K562 (cell line): ENCODE measurements around the gene RANGAP1. TPM values are rescaled to one million over a fixed set of nuclear protein-coding genes. Genes with fewer than 3 reads are reported as not detected.

ENCODE experiments used
- ATAC-seq: fragments of 200-7000 bp; cut with Tn5 transposase; 3 replicates; pipeline ENCODE4 v1.9.1; 2020; ENCODE audit warnings: moderate library complexity
- BruUV-seq: library from RNA; stranded (reverse); fragments of 400-500 nt; replicated peaks from 2 replicates; lab custom pipeline; 2021; lab: Mats Ljungman, UMichigan
- CTCF ChIA-PET: fragments of 300-600 bp; formaldehyde crosslinking; extraction: SDS; loops from one replicate; lab custom pipeline; 2021; ENCODE audit warnings: low intra/inter-chr PET ratio; lab: Yijun Ruan, JAX
- POLR2A ChIA-PET: fragments of 300-600, 350-650 bp; sonication (Branson Sonifier 250); formaldehyde crosslinking; extraction: SDS; loops from one replicate; lab custom pipeline; 2021; ENCODE audit warnings: antibody characterized with exemption, inconsistent platforms; lab: Yijun Ruan, JAX
- DNase-seq, 4 experiments: peaks; one replicate each; pipeline versions ENCODE4 v3.0.0 to v3.0.0-alpha.2; 2011 to 2018; ENCODE audit warnings: low spot score in 3 of 4, mixed read lengths in 3 of 4; ENCODE audit errors: extremely low read depth in 1 of 4
- FAIRE-seq: peaks from 2 replicates; lab custom pipeline; 2011; peaks lifted over from hg19 to GRCh38; lab: Jason Lieb, UNC
- H2AFZ ChIP-seq: 2 replicates; pipeline ENCODE4 v1.6.0; 2011; ENCODE audit warnings: low read depth, low read length, control low read depth, inconsistent platforms
- H3K27ac ChIP-seq: fragments of 200-600 bp; 3 replicates; pipeline ENCODE4 v1.8.0; 2011; ENCODE audit warnings: low read depth, mild to moderate bottlenecking, control low read depth, inconsistent platforms, low read length, moderate library complexity, mixed read lengths; ENCODE audit errors: extremely low read depth
- H3K27me3 ChIP-seq, 2 experiments: fragments of 300-600 bp in 1 of 2; 2 replicates in 1 of 2; 3 replicates in 1 of 2; pipeline versions ENCODE4 v1.6.0 to v1.8.0; 2011; ENCODE audit warnings: inconsistent platforms in 2 of 2, low read length in 2 of 2, mild to moderate bottlenecking in 1 of 2, mixed read lengths in 1 of 2, moderate library complexity in 1 of 2; ENCODE audit not compliant: control insufficient read depth in 2 of 2, insufficient read depth in 2 of 2
- H3K36me3 ChIP-seq: fragments of 300-600 bp; 3 replicates; pipeline ENCODE4 v1.8.0; 2011; ENCODE audit warnings: mild to moderate bottlenecking, low read length, inconsistent platforms; ENCODE audit not compliant: control insufficient read depth, insufficient read depth
- H3K4me1 ChIP-seq, 2 experiments: fragments of 200-600 bp in 1 of 2; replicated peaks in 1 of 2; 2 replicates in 1 of 2; 3 replicates in 1 of 2; pipeline versions ENCODE4 v1.5.1 to v1.8.0; 2011; ENCODE audit warnings: inconsistent platforms in 2 of 2, low read length in 2 of 2, mild to moderate bottlenecking in 1 of 2, mixed read lengths in 1 of 2, moderate library complexity in 1 of 2; ENCODE audit not compliant: control insufficient read depth in 2 of 2, insufficient read depth in 2 of 2
- H3K4me2 ChIP-seq: 2 replicates; pipeline ENCODE4 v1.6.1; 2011; ENCODE audit warnings: low read length, control low read depth, inconsistent platforms, mixed read lengths; ENCODE audit not compliant: insufficient read depth
- H3K4me3 ChIP-seq: fragments of 200-600 bp; sonication (generic), shearing (Covaris generic); 2 replicates; pipeline ENCODE4 v1.5.1; 2016; ENCODE audit warnings: control low read depth, inconsistent platforms
- H3K79me2 ChIP-seq: fragments of 200-600 bp; 3 replicates; pipeline ENCODE4 v1.8.0; 2011; ENCODE audit warnings: low read length, inconsistent platforms; ENCODE audit not compliant: control insufficient read depth, insufficient read depth
- H3K9ac ChIP-seq, 2 experiments: 2 replicates each; pipeline versions ENCODE4 v1.6.0 to v1.6.1; 2011; ENCODE audit warnings: low read depth in 2 of 2, low read length in 2 of 2, control low read depth in 1 of 2, inconsistent platforms in 1 of 2, mild to moderate bottlenecking in 1 of 2, mixed read lengths in 1 of 2; ENCODE audit not compliant: insufficient read depth in 1 of 2
- H3K9me1 ChIP-seq: one replicate; pipeline ENCODE4 v1.6.0; 2011; ENCODE audit warnings: inconsistent platforms, mild to moderate bottlenecking, low read length, moderate library complexity; ENCODE audit not compliant: control insufficient read depth, insufficient read depth
- H3K9me3 ChIP-seq: replicated peaks from 2 replicates; pipeline ENCODE4 v1.5.1; 2011; ENCODE audit warnings: low read depth, low read length, inconsistent platforms; ENCODE audit not compliant: control insufficient read depth, insufficient read depth
- H4K20me1 ChIP-seq: replicated peaks from 2 replicates; pipeline ENCODE4 v1.6.1; 2011; ENCODE audit warnings: low read length, inconsistent platforms, mixed read lengths; ENCODE audit not compliant: control insufficient read depth, insufficient read depth
- ASH1L ChIP-seq: fragments of 450-650 bp; IDR thresholded peaks from 2 replicates; pipeline ENCODE4 v1.6.1; 2018; ENCODE audit warnings: borderline replicate concordance, mild to moderate bottlenecking, low read depth; ENCODE audit not compliant: partially characterized antibody
- CBFB ChIP-seq: sonication (generic); formaldehyde crosslinking; IDR thresholded peaks from 2 replicates; pipeline ENCODE4 v1.4.0; 2020; ENCODE audit warnings: mild to moderate bottlenecking, missing genetic modification reagents
- CBX2 ChIP-seq: fragments of 200-600 bp; sonication (generic); IDR thresholded peaks from one replicate; pipeline ENCODE4 v1.6.1; 2012; ENCODE audit warnings: mild to moderate bottlenecking, low read length, inconsistent platforms; ENCODE audit not compliant: insufficient read depth, poor library complexity, severe bottlenecking
- CCNT2 ChIP-seq: IDR thresholded peaks from 2 replicates; pipeline ENCODE4 v1.6.1; 2011; ENCODE audit warnings: borderline replicate concordance, low read depth, mild to moderate bottlenecking, moderate library complexity, mixed read lengths, low read length; ENCODE audit not compliant: insufficient read length; ENCODE audit errors: extremely low read depth
- ETV6 ChIP-seq, 3 experiments: fragments of 150-350 bp in 1 of 3; sonication (generic) in 1 of 3; formaldehyde crosslinking in 1 of 3; IDR thresholded peaks; 2 replicates each; pipeline versions ENCODE4 v1.6.1 to v1.8.0; 2014 to 2022; ENCODE audit warnings: borderline replicate concordance in 2 of 3, low read depth in 2 of 3, antibody characterized with exemption in 1 of 3, low read length in 1 of 3, mild to moderate bottlenecking in 1 of 3, missing genetic modification reagents in 1 of 3
- GABPB1 ChIP-seq: sonication (generic); formaldehyde crosslinking; IDR thresholded peaks from 2 replicates; pipeline ENCODE4 v1.8.0; 2022; ENCODE audit warnings: mild to moderate bottlenecking, missing genetic modification reagents
- HNRNPUL1 ChIP-seq: fragments of 200-400 bp; formaldehyde crosslinking; IDR thresholded peaks from 2 replicates; pipeline ENCODE4 v1.6.1; 2017; ENCODE audit warnings: low read length
- HOXB6 ChIP-seq: fragments of 250-450 bp; sonication (Bioruptor Pico); IDR thresholded peaks from 2 replicates; pipeline ENCODE4 v1.5.1; 2022; ENCODE audit warnings: mild to moderate bottlenecking, borderline replicate concordance
- KDM5B ChIP-seq: fragments of 200-600 bp; sonication (generic); IDR thresholded peaks from 2 replicates; pipeline ENCODE4 v1.6.1; 2012; ENCODE audit warnings: low read depth, mild to moderate bottlenecking, moderate library complexity, low read length, control low read depth, inconsistent platforms; ENCODE audit not compliant: insufficient replicate concordance
- MTF1 ChIP-seq: fragments of 250-450 bp; sonication (Bioruptor Pico); IDR thresholded peaks from 2 replicates; pipeline ENCODE4 v1.9.0; 2021; ENCODE audit warnings: moderate library complexity, mild to moderate bottlenecking, inconsistent platforms, borderline replicate concordance
- PTRF ChIP-seq: fragments of 450-650 bp; IDR thresholded peaks from 2 replicates; pipeline ENCODE4 v1.6.1; 2016; ENCODE audit warnings: mild to moderate bottlenecking, missing genetic modification characterization, missing compliant biosample characterization
- RBM14 ChIP-seq: fragments of 200-400 bp; formaldehyde crosslinking; IDR thresholded peaks from 2 replicates; pipeline ENCODE4 v1.6.1; 2018; ENCODE audit warnings: low read depth, mild to moderate bottlenecking, low read length, moderate library complexity, borderline replicate concordance; ENCODE audit not compliant: insufficient read depth
- RBM25 ChIP-seq: fragments of 200-400 bp; formaldehyde crosslinking; IDR thresholded peaks from 2 replicates; pipeline ENCODE4 v1.6.1; 2018; ENCODE audit warnings: low read length, low read depth, moderate library complexity; ENCODE audit not compliant: severe bottlenecking
- SMC3 ChIP-seq: conservative IDR thresholded peaks from 2 replicates; pipeline ENCODE4 v1.6.1; 2011; ENCODE audit warnings: low read depth, low read length, improper control_type of control experiment; ENCODE audit not compliant: insufficient read depth
- SPI1 ChIP-seq: IDR thresholded peaks from 2 replicates; pipeline ENCODE4 v1.6.1; 2011; ENCODE audit warnings: low read depth, low read length, control low read depth, borderline replicate concordance
- ZFP30 ChIP-seq: fragments of 250-450 bp; sonication (Bioruptor Pico); IDR thresholded peaks from 2 replicates; pipeline ENCODE4 v1.8.0; 2022; ENCODE audit warnings: moderate library complexity, mild to moderate bottlenecking, inconsistent platforms, borderline replicate concordance
- ZNF316 ChIP-seq: fragments of 450-650 bp; IDR thresholded peaks from 2 replicates; pipeline ENCODE4 v1.6.1; 2016
- ZNF431 ChIP-seq: sonication (generic); formaldehyde crosslinking; IDR thresholded peaks from 2 replicates; pipeline ENCODE4 v1.8.0; 2022; ENCODE audit warnings: mild to moderate bottlenecking, missing genetic modification reagents
- whole genome bisulfite sequencing: fragments of 100-300 bp; shearing (Covaris generic); methylation state at CpG from one replicate; pipeline ENCODE4 v1.1.6; 2016; ENCODE audit warnings: low coverage, mixed read lengths; ENCODE audit not compliant: insufficient coverage; ENCODE audit errors: missing lambda C conversion rate; 5-methylcytosine and 5-hydroxymethylcytosine counted together
- in situ Hi-C: fragments of 300-500 bp; cut with MboI; formaldehyde crosslinking; loops from 4 replicates; pipeline ENCODE4 v1.15.0; 2018; ENCODE audit warnings: inconsistent platforms, mixed read lengths
- intact Hi-C: fragments of 100-400 bp; cut with micrococcal nuclease; formaldehyde crosslinking; loops from 2 replicates; pipeline ENCODE4 v1.14.2; 2022
- polyA plus RNA-seq, 8 experiments: library from polyadenylated mRNA; depleted of rRNA in 4 of 8; stranded (reverse) in 5 of 8; unstranded in 3 of 8; fragments of >200 nt; fragmentation: Nextera tagmentation in 2 of 8; fragmentation: Illumina TruSeq in 1 of 8; extraction: Ambion mirVana in 2 of 8; extraction: Trizol in 1 of 8; gene quantifications; 2 replicates each; pipeline versions ENCODE4 v1.2.1 to v1.2.3, GENCODE V29; 2011 to 2014; ENCODE audit warnings: inconsistent platforms in 1 of 8, missing spikeins in 1 of 8
- total RNA-seq, 7 experiments: library from RNA; depleted of rRNA in 6 of 7; stranded (reverse); fragments of >200 nt in 6 of 7; fragmentation: Illumina TruSeq in 2 of 7; extraction: Trizol in 2 of 7; gene quantifications; 2 replicates each; pipeline versions ENCODE4 v1.2.1 to v1.2.3, GENCODE V29; 2011 to 2021; ENCODE audit warnings: low replicate concordance in 1 of 7
- TF ChIP-seq, protein P1 (sequence below): fragments of 450-650 bp; IDR thresholded peaks from 2 replicates; pipeline ENCODE4 v1.6.1; 2016
- TF ChIP-seq, protein P2 (sequence below), 2 experiments: fragments of 450-650 bp in 1 of 2; sonication (generic) in 1 of 2; formaldehyde crosslinking; conservative IDR thresholded peaks; 2 replicates each; pipeline versions ENCODE4 v1.4.0 to v1.8.1; 2020 to 2022; ENCODE audit warnings: mild to moderate bottlenecking in 1 of 2, missing genetic modification reagents in 1 of 2

RANGAP1 gene
- total and polyA plus RNA-seq, 9 of the 15 experiments (the other 6 are each of a cell fraction or from before 2014, with no cell fraction given), result 2.1 to 104 (median 50.6) TPM

DNA sequence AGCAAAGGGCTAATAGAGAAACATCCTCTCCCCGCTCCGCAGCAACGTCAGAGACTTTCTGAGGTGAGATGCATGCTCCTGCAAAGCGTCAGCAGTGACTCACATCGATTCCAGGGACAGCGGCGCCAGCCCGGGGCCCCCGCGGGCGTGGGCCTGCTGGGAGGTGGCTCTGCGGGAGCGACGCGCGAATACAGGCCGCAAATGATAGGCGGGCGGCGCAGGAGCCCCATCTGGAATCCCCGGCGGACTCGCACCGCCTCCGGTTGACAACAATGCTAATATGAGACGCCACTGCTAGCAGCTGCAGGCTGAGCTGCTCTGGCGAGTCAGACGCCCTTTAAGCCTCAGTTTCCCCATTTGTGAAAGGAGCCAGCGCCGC is 557 bp downstream of the RANGAP1 start (continued):
- TF ChIP-seq, protein P1, sequence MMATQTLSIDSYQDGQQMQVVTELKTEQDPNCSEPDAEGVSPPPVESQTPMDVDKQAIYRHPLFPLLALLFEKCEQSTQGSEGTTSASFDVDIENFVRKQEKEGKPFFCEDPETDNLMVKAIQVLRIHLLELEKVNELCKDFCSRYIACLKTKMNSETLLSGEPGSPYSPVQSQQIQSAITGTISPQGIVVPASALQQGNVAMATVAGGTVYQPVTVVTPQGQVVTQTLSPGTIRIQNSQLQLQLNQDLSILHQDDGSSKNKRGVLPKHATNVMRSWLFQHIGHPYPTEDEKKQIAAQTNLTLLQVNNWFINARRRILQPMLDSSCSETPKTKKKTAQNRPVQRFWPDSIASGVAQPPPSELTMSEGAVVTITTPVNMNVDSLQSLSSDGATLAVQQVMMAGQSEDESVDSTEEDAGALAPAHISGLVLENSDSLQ, result peak; percentile 70
- TF ChIP-seq RBM25 (no peak), ZFP30 (CRISPR knock-in tag) (no peak), ETV6 (IDR thresholded peaks at IDR 0.05; ENCODE audit: borderline replicate concordance in 1 of 2, low read depth in 2 of 2, low read length in 1 of 2) (no peak), ETV6 (CRISPR knock-in tag; IDR thresholded peaks at IDR 0.05; ENCODE audit: borderline replicate concordance) (no peak), CCNT2 (peak; percentile 44), KDM5B (peak; percentile 31), HNRNPUL1 (no peak)

DNA sequence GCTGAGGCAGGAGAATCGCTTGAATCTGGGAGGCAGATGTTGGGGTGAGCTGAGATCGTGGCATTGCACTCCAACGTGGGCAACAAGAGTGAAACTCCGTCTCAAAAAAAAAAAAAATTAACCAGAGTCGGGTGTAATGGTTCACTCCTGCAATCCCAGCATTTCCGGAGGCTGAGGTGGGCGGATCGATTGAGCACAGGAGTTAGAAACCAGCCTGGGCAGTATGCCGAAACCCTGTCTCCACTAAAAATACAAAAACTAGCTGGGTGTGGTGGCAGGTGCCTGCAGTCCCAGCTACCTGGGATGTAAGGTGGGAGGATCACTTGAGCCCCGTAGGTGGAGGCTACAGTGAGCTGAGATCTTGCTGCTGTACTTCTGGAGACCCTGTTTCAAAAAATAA is 1.5 kb downstream of the RANGAP1 start:
- H3K9ac ChIP-seq, result peak overlapping the region; percentile 89 to 96
- H3K27ac ChIP-seq, result no peak overlapping the region
- TF ChIP-seq ASH1L, result no peak
- TF ChIP-seq, protein P2, sequence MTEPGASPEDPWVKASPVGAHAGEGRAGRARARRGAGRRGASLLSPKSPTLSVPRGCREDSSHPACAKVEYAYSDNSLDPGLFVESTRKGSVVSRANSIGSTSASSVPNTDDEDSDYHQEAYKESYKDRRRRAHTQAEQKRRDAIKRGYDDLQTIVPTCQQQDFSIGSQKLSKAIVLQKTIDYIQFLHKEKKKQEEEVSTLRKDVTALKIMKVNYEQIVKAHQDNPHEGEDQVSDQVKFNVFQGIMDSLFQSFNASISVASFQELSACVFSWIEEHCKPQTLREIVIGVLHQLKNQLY (CRISPR knock-in tag; conservative IDR thresholded peaks at IDR 0.05), result no peak
- TF ChIP-seq PTRF, result no peak
- no peak for TF ChIP-seq MTF1 (CRISPR knock-in tag)
- TF ChIP-seq CBX2, result no peak
- no peak for TF ChIP-seq SPI1
- no peak for TF ChIP-seq CBFB (CRISPR knock-in tag)
- no peak for TF ChIP-seq SMC3
- no peak for TF ChIP-seq HOXB6 (CRISPR knock-in tag)
- TF ChIP-seq ZNF431 (CRISPR knock-in tag), result no peak
- no peak for TF ChIP-seq GABPB1 (CRISPR knock-in tag)
- TF ChIP-seq ZNF316, result no peak
- TF ChIP-seq RBM14, result no peak

More for the DNA sequence above, 1.5 kb downstream of the RANGAP1 start:
- no peak for DNase-seq
- ATAC-seq, result no peak
- H3K4me1 ChIP-seq, result peaks cover 12 to 20% of the 10 kb centered on the region in 2 experiments; a peak in 4 of 5 replicates
- intact Hi-C loops, result loop anchor here (10.0 kb wide), 1 partner anchor 180 kb away; the partner anchor contains the start of genes ACO2 and PHF5A
- no TSS peak for BruUV-seq
- ChIA-PET POLR2A (no interaction called here), CTCF (no interaction called here)
- in situ Hi-C loops, result no loop called here
- peak overlapping the region; percentile 96; the same call in 1 of the 2 replicates for H3K4me3 ChIP-seq
- 90% methylated on average over 9 of the region's 10 CpGs for whole genome bisulfite sequencing
- no peaks in the 10 kb centered on the region for H3K9me3 ChIP-seq
- peaks cover 47% of the 10 kb centered on the region for H3K36me3 ChIP-seq
- peaks cover 41% of the 10 kb centered on the region for H3K79me2 ChIP-seq
- peak overlapping the region; percentile 86; the same call in 1 of the 2 replicates for H3K4me2 ChIP-seq
- H3K27me3 ChIP-seq, result no peaks in the 10 kb centered on the region
- no peak for FAIRE-seq
- H2AFZ ChIP-seq, result no peak overlapping the region
- H4K20me1 ChIP-seq, result no peaks in the 10 kb centered on the region
- no peaks in the 10 kb centered on the region for H3K9me1 ChIP-seq
